Endothelial cell of umbilical vein (primary cell): ENCODE results near the gene NGF. TPM values are rescaled to one million over a fixed set of nuclear protein-coding genes. Genes with fewer than 3 reads are reported as not detected.

Experiments
- BruUV-seq: library from RNA; stranded (reverse); fragments of 400-500 nt; replicated peaks from 2 replicates; lab custom pipeline; 2021; lab: Mats Ljungman, UMichigan
- CTCF ChIA-PET: fragments of 300-600, 350-600 bp; sonication (Branson Sonifier 250); formaldehyde crosslinking; loops from one replicate; lab custom pipeline; 2021; ENCODE audit warnings: antibody characterized with exemption, inconsistent platforms; lab: Charles Lee
- POLR2A ChIA-PET: fragments of 300-600, 350-600 bp; sonication (Branson Sonifier 250); formaldehyde crosslinking; loops from one replicate; lab custom pipeline; 2021; ENCODE audit warnings: antibody characterized with exemption, inconsistent platforms; lab: Charles Lee
- DNase-seq: peaks from one replicate; pipeline ENCODE4 v3.0.0-alpha.2; 2011; ENCODE audit warnings: low read depth, low spot score
- FAIRE-seq: peaks from 2 replicates; lab custom pipeline; 2011; peaks lifted over from hg19 to GRCh38; lab: Jason Lieb, UNC
- H2AFZ ChIP-seq: 2 replicates; pipeline ENCODE4 v1.6.0; 2012; ENCODE audit warnings: low read depth, low read length, control low read depth, inconsistent platforms
- H3K27ac ChIP-seq: 2 replicates; pipeline ENCODE4 v1.5.1; 2011; ENCODE audit warnings: low read depth, mild to moderate bottlenecking, control low read depth, low read length, moderate library complexity; ENCODE audit not compliant: insufficient read depth
- H3K27me3 ChIP-seq, 2 experiments: 2 replicates each; pipeline versions ENCODE4 v1.6.0 to v1.6.1; 2011; ENCODE audit warnings: low read length in 2 of 2, mixed read lengths in 1 of 2; ENCODE audit not compliant: control insufficient read depth in 2 of 2, insufficient read depth in 2 of 2
- H3K36me3 ChIP-seq, 2 experiments: 2 replicates in 1 of 2; 3 replicates in 1 of 2; pipeline ENCODE4 v1.5.1; 2011; ENCODE audit warnings: low read length in 2 of 2, mild to moderate bottlenecking in 1 of 2, moderate library complexity in 1 of 2; ENCODE audit not compliant: control insufficient read depth in 2 of 2, insufficient read depth in 2 of 2; ENCODE audit errors: extremely low read depth in 1 of 2
- H3K4me1 ChIP-seq: 3 replicates; pipeline ENCODE4 v1.5.1; 2011; ENCODE audit warnings: mild to moderate bottlenecking, low read length; ENCODE audit not compliant: control insufficient read depth, insufficient read depth; ENCODE audit errors: extremely low read depth
- H3K4me2 ChIP-seq: 2 replicates; pipeline ENCODE4 v1.6.1; 2011; ENCODE audit warnings: low read length, control low read depth, mixed read lengths; ENCODE audit not compliant: insufficient read depth
- H3K4me3 ChIP-seq, 3 experiments: fragments of 200-600 bp in 1 of 3; sonication (generic), shearing (Covaris generic) in 1 of 3; replicated peaks in 1 of 3; 2 replicates each; pipeline ENCODE4 v1.5.1; 2011 to 2016; ENCODE audit warnings: control low read depth in 3 of 3, low read length in 3 of 3, mild to moderate bottlenecking in 2 of 3, inconsistent platforms in 1 of 3, low read depth in 1 of 3, moderate library complexity in 1 of 3; ENCODE audit not compliant: insufficient read depth in 1 of 3
- H3K79me2 ChIP-seq: 2 replicates; pipeline ENCODE4 v1.6.0; 2012; ENCODE audit warnings: low read length, inconsistent platforms; ENCODE audit not compliant: control insufficient read depth, insufficient read depth
- H3K9ac ChIP-seq: replicated peaks from 2 replicates; pipeline ENCODE3; 2011; ENCODE audit warnings: low read length, control low read depth; ENCODE audit not compliant: insufficient read depth; ENCODE audit errors: extremely low read depth
- H3K9me1 ChIP-seq: replicated peaks from 3 replicates; pipeline ENCODE4 v1.6.0; 2011; ENCODE audit warnings: mild to moderate bottlenecking, low read length; ENCODE audit not compliant: control insufficient read depth, insufficient read depth; ENCODE audit errors: extremely low read depth
- H3K9me3 ChIP-seq: replicated peaks from 2 replicates; pipeline ENCODE4 v1.5.1; 2012; ENCODE audit warnings: low read length, inconsistent platforms; ENCODE audit not compliant: control insufficient read depth, insufficient read depth
- H4K20me1 ChIP-seq: replicated peaks from 2 replicates; pipeline ENCODE3; 2011; ENCODE audit warnings: mild to moderate bottlenecking, low read length; ENCODE audit not compliant: control insufficient read depth, insufficient read depth; ENCODE audit errors: extremely low read depth
- CTCF ChIP-seq, 2 donors: IDR thresholded peaks; 1 replicate in 1 of 2; 2 replicates in 1 of 2; pipeline ENCODE4 v1.5.1; 2011; ENCODE audit warnings: low read length in 2 of 2, mild to moderate bottlenecking in 2 of 2, moderate library complexity in 2 of 2, control low read depth in 1 of 2, inconsistent platforms in 1 of 2, low read depth in 1 of 2; ENCODE audit not compliant: insufficient read depth in 1 of 2; ENCODE audit errors: extremely low read depth in 1 of 2
- EZH2 ChIP-seq: IDR thresholded peaks from 2 replicates; pipeline ENCODE4 v1.6.1; 2012; ENCODE audit warnings: borderline replicate concordance, low read depth, mild to moderate bottlenecking, moderate library complexity, low read length, inconsistent platforms; ENCODE audit not compliant: severe bottlenecking
- FOS ChIP-seq: IDR thresholded peaks from 2 replicates; pipeline ENCODE4 v1.6.1; 2011; ENCODE audit warnings: mild to moderate bottlenecking, low read length, moderate library complexity, borderline replicate concordance; ENCODE audit not compliant: insufficient read depth
- GATA2 ChIP-seq: IDR thresholded peaks from 2 replicates; pipeline ENCODE4 v1.7.0; 2011; ENCODE audit warnings: low read depth, mild to moderate bottlenecking, moderate library complexity, mixed read lengths, low read length; ENCODE audit not compliant: insufficient read length, insufficient read depth
- JUN ChIP-seq: IDR thresholded peaks from 2 replicates; pipeline ENCODE4 v1.6.1; 2011; ENCODE audit warnings: borderline replicate concordance, low read depth; ENCODE audit not compliant: insufficient read length, insufficient read depth
- MAX ChIP-seq: IDR thresholded peaks from 2 replicates; pipeline ENCODE4 v1.6.1; 2011; ENCODE audit not compliant: insufficient read depth, insufficient read length
- MYC ChIP-seq: IDR thresholded peaks from one replicate; pipeline ENCODE4 v1.6.1; 2011; ENCODE audit warnings: mild to moderate bottlenecking, low read depth, low read length
- POLR2A ChIP-seq: IDR thresholded peaks from 2 replicates; pipeline ENCODE4 v1.6.1; 2012; ENCODE audit warnings: low read depth, mild to moderate bottlenecking, control low read depth, low read length
- POLR2AphosphoS5 ChIP-seq: IDR thresholded peaks from 2 replicates; pipeline ENCODE4 v1.6.1; 2012; ENCODE audit warnings: low read depth, mild to moderate bottlenecking, control low read depth, low read length, moderate library complexity; ENCODE audit not compliant: insufficient read depth
- dilution Hi-C: fragments of 300-500 bp; cut with MboI; formaldehyde crosslinking; loops from one replicate; pipeline ENCODE4 v1.15.0; 2019; ENCODE audit warnings: low sequenced_read_pairs; ENCODE audit not compliant: extremely low pct_ligation_motif_present
- intact Hi-C: fragments of 100-400 bp; cut with micrococcal nuclease; formaldehyde crosslinking; loops from one replicate; pipeline ENCODE4 v1.10.0; 2022
- polyA plus RNA-seq, 4 experiments: library from polyadenylated mRNA; depleted of rRNA in 3 of 4; stranded (reverse) in 3 of 4; unstranded in 1 of 4; fragments of >200 nt; gene quantifications; 2 replicates each; pipeline versions ENCODE4 v1.2.1 to v1.2.3, GENCODE V29; 2011 to 2012; ENCODE audit warnings: missing spikeins in 1 of 4
- total RNA-seq: library from RNA; stranded (reverse); gene quantifications from 2 replicates; pipeline ENCODE4 v1.2.3, GENCODE V29; 2021

Gene NGF
- total and polyA plus RNA-seq, 2 donors (not counting 3 experiments of a cell fraction or from before 2014, with no cell fraction given), result not detected

GRCh38 chr1:115324649-115325420 is 13.2 kb downstream of the NGF start:
- dilution Hi-C loops, result no loop called here
- Histone ChIP-seq H3K9me3 (no peaks in the 10 kb centered on the region), H2AFZ (no peak overlapping the region), H3K79me2 (no peaks in the 10 kb centered on the region), H3K27me3 (no peaks in the 10 kb centered on the region), H3K4me1 (peaks cover 2% of the 10 kb centered on the region), H3K4me2 (no peak overlapping the region), H3K36me3 (no peaks in the 10 kb centered on the region), H4K20me1 (no peaks in the 10 kb centered on the region), H3K27ac (no peak overlapping the region), H3K9ac (no peak overlapping the region), H3K4me3 (no peak overlapping the region), H3K9me1 (no peaks in the 10 kb centered on the region)
- TF ChIP-seq POLR2A (no peak), CTCF (IDR thresholded peaks at IDR 0.05; ENCODE audit: extremely low read depth in 1 of 2, insufficient read depth in 1 of 2, low read depth in 1 of 2, low read length in 2 of 2) (no peak), GATA2 (no peak), JUN (no peak), FOS (no peak), POLR2AphosphoS5 (no peak), MAX (no peak), MYC (no peak), EZH2 (no peak)
- CTCF ChIA-PET, result no interaction called here
- no peak for FAIRE-seq
- POLR2A ChIA-PET, result no interaction called here
- no TSS peak for BruUV-seq
- intact Hi-C loops, result no loop called here
- DNase-seq, result no peak
